LNCaP clone FGC (cell line): ENCODE data around the gene DHX29.

Source experiments
- DNase-seq: peaks from one replicate; pipeline ENCODE4 v3.0.0-alpha.2; 2011; ENCODE audit warnings: low read depth
- H3K4me3 ChIP-seq: 2 replicates; pipeline ENCODE4 v1.5.1; 2011; ENCODE audit warnings: mild to moderate bottlenecking, low read depth, low read length, control low read depth
- CTCF ChIP-seq: IDR thresholded peaks from 2 replicates; pipeline ENCODE4 v1.5.1; 2012; ENCODE audit warnings: mild to moderate bottlenecking; ENCODE audit not compliant: control insufficient read depth, insufficient read depth; ENCODE audit errors: extremely low read depth

Gene DHX29

GRCh38 chr5:55234121-55234700, 73.3 kb downstream of the DHX29 start:
- no peak for DNase-seq
- no peak for TF ChIP-seq CTCF
- H3K4me3 ChIP-seq, result peak overlapping the region; percentile 45

- DNase-seq, result no peak
- peak within 1 kb of the TSS; percentile 45 for H3K4me3 ChIP-seq
- peak; percentile 11; the same call in 1 of the 2 replicates for TF ChIP-seq CTCF
Observed at GRCh38 chr5:55232985-55233928, 74.2 kb downstream of the DHX29 start, which contains the start of gene CCNO. Gene CCNO, minus strand, starts transcription at chr5:55233608. Its CDS starts 85 bp downstream, at chr5:55233523.

GRCh38 chr5:55232271-55232984, 75.1 kb downstream of the DHX29 start:
- no peak for DNase-seq
- TF ChIP-seq CTCF, result no peak
- peak overlapping the region; percentile 45 for H3K4me3 ChIP-seq

GRCh38 chr5:55231919-55232270, 75.6 kb downstream of the DHX29 start:
- no peak overlapping the region for H3K4me3 ChIP-seq
- TF ChIP-seq CTCF, result no peak
- DNase-seq, result no peak

- peak overlapping the region; percentile 15 for H3K4me3 ChIP-seq
- DNase-seq, result no peak
- TF ChIP-seq CTCF, result 0 out of 2 replicates have a peak, but pooled peaks have one; percentile 1
Observed at GRCh38 chr5:55231029-55231918, 76.2 kb downstream of the DHX29 start.

GRCh38 chr5:55230086-55230629, 77.3 kb downstream of the DHX29 start:
- DNase-seq, result no peak
- TF ChIP-seq CTCF, result no peak

More at GRCh38 chr5:55230086-55230629, 77.3 kb downstream of the DHX29 start:
- H3K4me3 ChIP-seq, result no peak overlapping the region
